ENCODE data around the gene CMC2.

Gene CMC2

GRCh38 chr16:81014672-81015071 lies 8.0 kb upstream of the CMC2 start:
- H3K36me3 ChIP-seq (ENCODE audit: control insufficient read depth, low read length) = peaks cover 88% of the 10 kb centered on the region
- H3K79me2 ChIP-seq (ENCODE audit: control insufficient read depth, low read length) = peaks cover 29% of the 10 kb centered on the region
- no peaks in the 10 kb centered on the region for H3K9me2 ChIP-seq (replicated peaks; ENCODE audit: control insufficient read depth, low read length)
- H3K27me3 ChIP-seq (ENCODE audit: control insufficient read depth, low read length) = no peaks in the 10 kb centered on the region
- H3K4me3 ChIP-seq (ENCODE audit: low read length) = no peak overlapping the region
- no peaks in the 10 kb centered on the region; the same call in 1 of the 2 replicates for H4K20me1 ChIP-seq (ENCODE audit: control insufficient read depth, insufficient read depth, low read depth, low read length)
- no peaks in the 10 kb centered on the region for H3K4me1 ChIP-seq (ENCODE audit: control insufficient read depth, low read length)
- H3K4me2 ChIP-seq (ENCODE audit: low read length) = no peak overlapping the region
- TF ChIP-seq EZH2phosphoT487 (IDR thresholded peaks at IDR 0.05; ENCODE audit: borderline replicate concordance, low read length) (no peak), CTCF (IDR thresholded peaks at IDR 0.05; ENCODE audit: low read depth, low read length, poor library complexity, severe bottlenecking) (no peak)
- H3K27ac ChIP-seq (ENCODE audit: low read depth, low read length) = no peak overlapping the region
- no peaks in the 10 kb centered on the region for H3F3A ChIP-seq (ENCODE audit: control insufficient read depth, insufficient read depth)
- no peaks in the 10 kb centered on the region for H3K9me3 ChIP-seq (ENCODE audit: control insufficient read depth, insufficient read depth, low read length)

- Histone ChIP-seq H3K4me2 (ENCODE audit: low read length) (no peak overlapping the region), H3K4me3 (ENCODE audit: low read length) (no peak overlapping the region), H3K4me1 (ENCODE audit: control insufficient read depth, low read length) (peaks cover 12% of the 10 kb centered on the region), H4K20me1 (ENCODE audit: control insufficient read depth, insufficient read depth, low read depth, low read length) (peaks cover 11% of the 10 kb centered on the region), H3K9me3 (ENCODE audit: control insufficient read depth, insufficient read depth, low read length) (no peaks in the 10 kb centered on the region), H3K27me3 (ENCODE audit: control insufficient read depth, low read length) (no peaks in the 10 kb centered on the region), H3K9me2 (replicated peaks; ENCODE audit: control insufficient read depth, low read length) (no peaks in the 10 kb centered on the region), H3K27ac (ENCODE audit: low read depth, low read length) (no peak overlapping the region), H3K36me3 (ENCODE audit: control insufficient read depth, low read length) (peaks cover 88% of the 10 kb centered on the region), H3F3A (ENCODE audit: control insufficient read depth, insufficient read depth) (no peaks in the 10 kb centered on the region), H3K79me2 (ENCODE audit: control insufficient read depth, low read length) (peaks cover 46% of the 10 kb centered on the region)
- TF ChIP-seq CTCF (IDR thresholded peaks at IDR 0.05; ENCODE audit: low read depth, low read length, poor library complexity, severe bottlenecking) (no peak), EZH2phosphoT487 (IDR thresholded peaks at IDR 0.05; ENCODE audit: borderline replicate concordance, low read length) (no peak)
These were observed 6.3 kb upstream of the CMC2 start for GRCh38 chr16:81012974-81013373.

DNA sequence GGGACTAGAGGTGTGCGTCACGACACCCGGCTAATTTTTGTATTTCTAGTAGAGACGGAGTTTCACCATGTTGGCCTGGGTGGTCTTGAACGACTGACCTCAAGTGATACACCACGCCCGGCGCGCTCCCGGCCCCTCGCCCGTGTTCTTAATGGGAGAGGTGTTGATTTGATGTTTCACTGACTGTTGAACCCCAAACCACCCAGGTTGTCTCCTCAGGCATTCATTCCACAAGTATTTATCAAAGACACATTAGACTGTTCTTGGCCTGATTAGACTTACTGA lies 1.8 kb upstream of the CMC2 start:
- peak overlapping the region; percentile 86 for H3K27ac ChIP-seq (ENCODE audit: low read depth, low read length)
- H3K36me3 ChIP-seq (ENCODE audit: control insufficient read depth, low read length) = peaks cover 57% of the 10 kb centered on the region
- no peaks in the 10 kb centered on the region for H3K27me3 ChIP-seq (ENCODE audit: control insufficient read depth, low read length)
- H3K4me2 ChIP-seq (ENCODE audit: low read length) = peak overlapping the region; percentile 84
- H3K9me2 ChIP-seq (replicated peaks; ENCODE audit: control insufficient read depth, low read length) = no peaks in the 10 kb centered on the region
- peaks cover 28% of the 10 kb centered on the region for H4K20me1 ChIP-seq (ENCODE audit: control insufficient read depth, insufficient read depth, low read depth, low read length)
- H3K4me1 ChIP-seq (ENCODE audit: control insufficient read depth, low read length) = peaks cover 32% of the 10 kb centered on the region
- H3F3A ChIP-seq (ENCODE audit: control insufficient read depth, insufficient read depth) = peaks cover 5% of the 10 kb centered on the region; the same call in 1 of the 2 replicates
- peak overlapping the region; percentile 94 for H3K4me3 ChIP-seq (ENCODE audit: low read length)
- TF ChIP-seq CTCF (IDR thresholded peaks at IDR 0.05; ENCODE audit: low read depth, low read length, poor library complexity, severe bottlenecking) (no peak), EZH2phosphoT487 (IDR thresholded peaks at IDR 0.05; ENCODE audit: borderline replicate concordance, low read length) (no peak)
- H3K79me2 ChIP-seq (ENCODE audit: control insufficient read depth, low read length) = peaks cover 83% of the 10 kb centered on the region
- H3K9me3 ChIP-seq (ENCODE audit: control insufficient read depth, insufficient read depth, low read length) = no peaks in the 10 kb centered on the region
